OCI-LY7 (cell line): ENCODE data around the gene NSMCE4A. TPM values are rescaled to one million over a fixed set of nuclear protein-coding genes. Genes with fewer than 3 reads are reported as not detected.

Source experiments
- BruUV-seq: library from RNA; stranded (reverse); fragments of 400-500 nt; replicated peaks from 2 replicates; lab custom pipeline; 2021; lab: Mats Ljungman, UMichigan
- CTCF ChIA-PET: fragments of 300-600 bp; sonication (Branson Sonifier 250); formaldehyde crosslinking; loops from one replicate; lab custom pipeline; 2022; ENCODE audit warnings: antibody characterized with exemption; ENCODE audit not compliant: unreplicated experiment; lab: Charles Lee
- POLR2A ChIA-PET: fragments of 300-600 bp; sonication (Branson Sonifier 250); formaldehyde crosslinking; loops from one replicate; lab custom pipeline; 2022; ENCODE audit warnings: antibody characterized with exemption; lab: Charles Lee
- DNase-seq: peaks from one replicate; pipeline ENCODE4 v3.0.0-alpha.2; 2015; ENCODE audit warnings: low spot score
- H2AFZ ChIP-seq: fragments of 200-600 bp; sonication (generic), shearing (Covaris generic); 2 replicates; pipeline ENCODE4 v1.6.1; 2014; ENCODE audit warnings: mild to moderate bottlenecking, antibody characterized with exemption, low read length, moderate library complexity
- H3K27ac ChIP-seq: fragments of 200-600 bp; sonication (generic); 2 replicates; pipeline ENCODE4 v1.5.1; 2014; ENCODE audit warnings: mixed run types, low read depth, mild to moderate bottlenecking, moderate library complexity, low read length, inconsistent platforms; ENCODE audit not compliant: poor library complexity, severe bottlenecking
- H3K36me3 ChIP-seq: fragments of 200-600 bp; sonication (generic); 2 replicates; pipeline ENCODE4 v1.6.1; 2014; ENCODE audit warnings: mild to moderate bottlenecking, antibody characterized with exemption, low read length, moderate library complexity, mixed read lengths; ENCODE audit not compliant: insufficient read depth
- H3K4me1 ChIP-seq: fragments of 200-600 bp; sonication (generic); 2 replicates; pipeline ENCODE4 v1.5.1; 2014; ENCODE audit warnings: mild to moderate bottlenecking, low read length; ENCODE audit not compliant: insufficient read depth, poor library complexity, severe bottlenecking
- H3K4me2 ChIP-seq: fragments of 200-600 bp; sonication (generic); 2 replicates; pipeline ENCODE4 v1.6.1; 2014; ENCODE audit warnings: mild to moderate bottlenecking, low read length
- H3K4me3 ChIP-seq: fragments of 200-600 bp; sonication (generic); 2 replicates; pipeline ENCODE4 v1.5.1; 2014; ENCODE audit warnings: mild to moderate bottlenecking, low read depth, low read length; ENCODE audit not compliant: poor library complexity, severe bottlenecking
- H3K79me2 ChIP-seq: fragments of 200-600 bp; sonication (generic); 2 replicates; pipeline ENCODE4 v1.6.1; 2016; ENCODE audit warnings: low read depth, mild to moderate bottlenecking, low read length, moderate library complexity, mixed read lengths; ENCODE audit not compliant: insufficient read depth
- H3K9me2 ChIP-seq: fragments of 200-600 bp; sonication (generic); 2 replicates; pipeline ENCODE4 v1.6.1; 2016; ENCODE audit warnings: mild to moderate bottlenecking, low read length, mixed read lengths; ENCODE audit not compliant: insufficient read depth
- H3K9me3 ChIP-seq: fragments of 200-600 bp; sonication (generic); 2 replicates; pipeline ENCODE4 v1.6.1; 2014; ENCODE audit warnings: mild to moderate bottlenecking, mixed run types, low read length, mixed read lengths
- H4K20me1 ChIP-seq: fragments of 200-600 bp; sonication (generic); 2 replicates; pipeline ENCODE4 v1.6.1; 2014; ENCODE audit warnings: mild to moderate bottlenecking, antibody characterized with exemption, low read length, moderate library complexity, mixed read lengths; ENCODE audit not compliant: insufficient read depth
- EZH2phosphoT487 ChIP-seq: fragments of 200-600 bp; sonication (generic); IDR thresholded peaks from 2 replicates; pipeline ENCODE4 v1.6.1; 2018; ENCODE audit warnings: low read depth, borderline replicate concordance, mild to moderate bottlenecking, mixed run types, antibody characterized with exemption, low read length, moderate library complexity, mixed read lengths
- intact Hi-C: fragments of 100-400 bp; cut with micrococcal nuclease; formaldehyde crosslinking; loops from one replicate; pipeline ENCODE4 v1.10.0; 2022; ENCODE audit not compliant: unreplicated experiment
- total RNA-seq, 2 experiments: library from RNA; depleted of rRNA in 1 of 2; stranded (reverse); fragments of >200 nt in 1 of 2; shearing (Covaris generic) in 1 of 2; gene quantifications; 2 replicates each; pipeline ENCODE4 v1.2.3, GENCODE V29; 2014 to 2022
- TF ChIP-seq, protein P1 (sequence below): fragments of 200-600 bp; sonication (generic); conservative IDR thresholded peaks from 2 replicates; pipeline ENCODE4 v1.5.1; 2014; ENCODE audit warnings: mild to moderate bottlenecking, antibody characterized with exemption, low read length, moderate library complexity, mixed read lengths

Gene NSMCE4A
- total RNA-seq, 2 experiments from 2014 or later: 69.5 to 105 TPM

DNA sequence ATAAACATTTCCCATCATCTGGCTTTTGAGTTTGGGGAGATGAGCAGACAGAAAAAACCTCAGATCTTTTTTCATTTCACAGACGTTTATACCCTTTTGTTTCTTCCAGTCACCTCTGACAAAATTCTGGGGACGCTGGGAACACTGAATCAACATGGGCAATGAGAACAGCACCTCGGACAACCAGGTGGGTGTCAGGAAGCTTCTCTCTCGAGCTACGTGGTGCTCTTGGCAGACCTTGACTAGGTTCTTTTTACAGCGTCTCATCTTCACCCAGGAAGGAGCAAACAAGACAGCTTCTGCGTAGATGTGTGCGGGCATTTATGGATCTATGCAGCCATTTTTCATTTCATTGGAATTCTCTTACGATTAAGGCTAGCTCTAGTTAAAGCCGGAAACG lies 46.8 kb upstream of the NSMCE4A start:
- no peaks in the 10 kb centered on the region for H3K9me3 ChIP-seq
- no peak overlapping the region for H3K4me3 ChIP-seq
- no peak overlapping the region for H2AFZ ChIP-seq
- H3K36me3 ChIP-seq: no peaks in the 10 kb centered on the region
- H3K4me2 ChIP-seq: no peak overlapping the region
- no peak overlapping the region for H3K27ac ChIP-seq
- no peak for DNase-seq
- no peak for TF ChIP-seq EZH2phosphoT487
- TF ChIP-seq, protein P1, sequence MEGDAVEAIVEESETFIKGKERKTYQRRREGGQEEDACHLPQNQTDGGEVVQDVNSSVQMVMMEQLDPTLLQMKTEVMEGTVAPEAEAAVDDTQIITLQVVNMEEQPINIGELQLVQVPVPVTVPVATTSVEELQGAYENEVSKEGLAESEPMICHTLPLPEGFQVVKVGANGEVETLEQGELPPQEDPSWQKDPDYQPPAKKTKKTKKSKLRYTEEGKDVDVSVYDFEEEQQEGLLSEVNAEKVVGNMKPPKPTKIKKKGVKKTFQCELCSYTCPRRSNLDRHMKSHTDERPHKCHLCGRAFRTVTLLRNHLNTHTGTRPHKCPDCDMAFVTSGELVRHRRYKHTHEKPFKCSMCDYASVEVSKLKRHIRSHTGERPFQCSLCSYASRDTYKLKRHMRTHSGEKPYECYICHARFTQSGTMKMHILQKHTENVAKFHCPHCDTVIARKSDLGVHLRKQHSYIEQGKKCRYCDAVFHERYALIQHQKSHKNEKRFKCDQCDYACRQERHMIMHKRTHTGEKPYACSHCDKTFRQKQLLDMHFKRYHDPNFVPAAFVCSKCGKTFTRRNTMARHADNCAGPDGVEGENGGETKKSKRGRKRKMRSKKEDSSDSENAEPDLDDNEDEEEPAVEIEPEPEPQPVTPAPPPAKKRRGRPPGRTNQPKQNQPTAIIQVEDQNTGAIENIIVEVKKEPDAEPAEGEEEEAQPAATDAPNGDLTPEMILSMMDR: no peak
- ChIA-PET POLR2A (no interaction called here), CTCF (no interaction called here)
- H4K20me1 ChIP-seq: no peaks in the 10 kb centered on the region
- intact Hi-C loops: no loop called here
- no peaks in the 10 kb centered on the region for H3K79me2 ChIP-seq
- no peaks in the 10 kb centered on the region for H3K9me2 ChIP-seq
- no peaks in the 10 kb centered on the region for H3K4me1 ChIP-seq
- BruUV-seq: no TSS peak

DNA sequence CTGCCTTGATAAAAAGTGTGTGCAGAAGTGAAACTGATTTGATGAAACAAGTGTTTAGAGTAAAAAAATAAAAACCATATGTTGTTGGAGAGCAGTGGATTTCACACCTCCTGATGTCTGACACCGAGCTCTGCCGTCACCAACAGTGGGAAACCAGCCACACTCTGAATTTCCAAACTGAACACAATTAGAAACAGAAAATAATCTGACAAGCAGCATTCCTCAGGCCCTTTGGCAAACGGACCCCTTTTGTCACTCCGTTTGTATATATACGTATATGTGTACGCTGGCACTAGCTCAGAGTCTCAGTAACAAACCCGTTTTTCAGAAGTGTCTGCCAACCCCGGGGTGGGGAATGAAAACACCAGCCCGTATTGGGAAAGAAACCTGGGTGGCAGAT lies 46.4 kb upstream of the NSMCE4A start:
- no TSS peak for BruUV-seq
- no peaks in the 10 kb centered on the region for H3K36me3 ChIP-seq
- no peak overlapping the region for H3K4me3 ChIP-seq
- ChIA-PET CTCF (no interaction called here), POLR2A (no interaction called here)
- TF ChIP-seq, protein P1: no peak
- TF ChIP-seq EZH2phosphoT487: no peak
- H3K4me2 ChIP-seq: no peak overlapping the region
- no peak for DNase-seq
- no peaks in the 10 kb centered on the region for H4K20me1 ChIP-seq
- no peaks in the 10 kb centered on the region for H3K4me1 ChIP-seq
- H3K79me2 ChIP-seq: no peaks in the 10 kb centered on the region
- intact Hi-C loops: no loop called here
- H2AFZ ChIP-seq: no peak overlapping the region
- no peaks in the 10 kb centered on the region for H3K9me3 ChIP-seq
- H3K9me2 ChIP-seq: no peaks in the 10 kb centered on the region
- H3K27ac ChIP-seq: no peak overlapping the region

GRCh38 chr10:122020226-122020625 lies 45.2 kb upstream of the NSMCE4A start:
- H3K4me2 ChIP-seq: no peak overlapping the region
- no peaks in the 10 kb centered on the region for H3K4me1 ChIP-seq
- no peaks in the 10 kb centered on the region for H3K36me3 ChIP-seq
- no peak overlapping the region for H2AFZ ChIP-seq
- no peak overlapping the region for H3K27ac ChIP-seq
- H3K9me3 ChIP-seq: no peaks in the 10 kb centered on the region
- intact Hi-C loops: no loop called here
- H3K79me2 ChIP-seq: no peaks in the 10 kb centered on the region
- no peak overlapping the region for H3K4me3 ChIP-seq
- DNase-seq: no peak
- BruUV-seq: no TSS peak
- ChIA-PET POLR2A (no interaction called here), CTCF (no interaction called here)
- H3K9me2 ChIP-seq: no peaks in the 10 kb centered on the region
- TF ChIP-seq, protein P1: no peak
- TF ChIP-seq EZH2phosphoT487: no peak
- H4K20me1 ChIP-seq: no peaks in the 10 kb centered on the region
